Stomach (tissue), 9 donors: ENCODE measurements around the gene FBXO17. TPM values are rescaled to one million over a fixed set of nuclear protein-coding genes. Genes with fewer than 3 reads are reported as not detected.

Source experiments
- DNase-seq, 2 donors: peaks; one replicate each; pipeline versions ENCODE4 v3.0.0 to v3.0.0-alpha.2; 2013 to 2019
- H3K27ac ChIP-seq, 5 donors: fragments of 200-600 bp in 4 of 5; sonication (generic) in 4 of 5; one replicate each; pipeline ENCODE4 v1.5.1; 2013 to 2019; ENCODE audit warnings: mild to moderate bottlenecking in 1 of 5, moderate library complexity in 1 of 5
- H3K27me3 ChIP-seq, 3 donors: fragments of 200-600 bp; sonication (generic); one replicate each; pipeline ENCODE4 v1.5.1; 2017 to 2019; ENCODE audit warnings: mixed run types in 1 of 3
- H3K36me3 ChIP-seq, 4 donors: fragments of 200-600 bp; sonication (generic); 1 replicate in 3 of 4; 2 replicates in 1 of 4; pipeline ENCODE4 v1.5.1; 2016 to 2019
- H3K4me1 ChIP-seq, 4 donors: fragments of 200-600 bp; sonication (generic); one replicate each; pipeline ENCODE4 v1.5.1; 2016 to 2019
- H3K4me3 ChIP-seq, 4 donors: fragments of 200-600 bp; sonication (generic) in 3 of 4; one replicate each; pipeline ENCODE4 v1.5.1; 2016 to 2019; ENCODE audit warnings: mild to moderate bottlenecking in 1 of 4
- H3K9me3 ChIP-seq, 4 donors: fragments of 200-600 bp; sonication (generic); one replicate each; pipeline ENCODE4 v1.5.1; 2016 to 2019
- CTCF ChIP-seq, 7 experiments: fragments of 450-650 bp in 4 of 7; fragments of 200-600 bp in 3 of 7; sonication (generic) in 3 of 7; IDR thresholded peaks; one replicate each; pipeline ENCODE4 v1.5.1; 2016 to 2019; ENCODE audit warnings: antibody characterized with exemption in 7 of 7, control low read depth in 2 of 7, mild to moderate bottlenecking in 1 of 7
- EP300 ChIP-seq: sonication (generic); formaldehyde crosslinking; IDR thresholded peaks from one replicate; pipeline ENCODE4 v1.6.1; 2017; ENCODE audit warnings: antibody characterized with exemption
- POLR2A ChIP-seq, 4 donors: fragments of 450-650 bp; IDR thresholded peaks; one replicate each; pipeline ENCODE4 v1.6.1; 2016; ENCODE audit warnings: antibody characterized with exemption in 4 of 4, control low read depth in 2 of 4, mild to moderate bottlenecking in 1 of 4, moderate library complexity in 1 of 4
- POLR2AphosphoS5 ChIP-seq, 3 donors: sonication (generic); formaldehyde crosslinking; IDR thresholded peaks; one replicate each; pipeline ENCODE4 v1.6.1; 2016; ENCODE audit warnings: antibody characterized with exemption in 3 of 3
- WGBS, 5 donors: extraction: QIAGEN DNeasy Blood & Tissue Kit in 3 of 5; methylation state at CpG; one replicate each; pipeline versions ENCODE4 v1.1.5 to v1.1.7; 2013 to 2018; 5-methylcytosine and 5-hydroxymethylcytosine counted together
- intact Hi-C: fragments of 100-400 bp; cut with DNase I; formaldehyde crosslinking; loops from one replicate; pipeline ENCODE4 v1.15.1; 2023; ENCODE audit warnings: low total_unique reads
- polyA plus RNA-seq, 3 donors: library from polyadenylated mRNA; stranded (reverse); fragments of 200-250 nt; gene quantifications; one replicate each; pipeline ENCODE4 v1.2.3, GENCODE V29; 2013
- total RNA-seq, 5 donors: library from RNA; depleted of rRNA; stranded (reverse); fragments of >200 nt; gene quantifications; one replicate each; pipeline versions ENCODE4 v1.1.0 to v1.2.3, GENCODE V29; 2014 to 2016
- donor health status: healthy with polysubstance abuse.
- donor health status: Bipolar disorder and iron deficiency.
- donor health status: healthy.

FBXO17 gene
- total and polyA plus RNA-seq, 8 donors: 1.8 to 19.1 (median 6.6) TPM; not detected in 1

- Histone ChIP-seq H3K4me1 (peaks cover 20 to 53% (median 37%) of the 10 kb centered on the region in 4 donors), H3K9me3 (no peaks in the 10 kb centered on the region), H3K36me3 (peaks cover 13 to 20% (median 16%) of the 10 kb centered on the region in 4 donors), H3K4me3 (peak overlapping the region; percentile 64 to 96 (median 74)), H3K27me3 (no peaks in the 10 kb centered on the region), H3K27ac (peak overlapping the region in 4 of 5 donors; percentile 93 to 99 (median 96))
- DNase-seq: no peak
- TF ChIP-seq POLR2AphosphoS5 (IDR thresholded peaks at IDR 0.05) (no peak), EP300 (no peak), CTCF (IDR thresholded peaks at IDR 0.05) (no peak), POLR2A (IDR thresholded peaks at IDR 0.05) (no peak)
- WGBS, 5 donors: 6 to 20% (median 13%) methylated on average over 3 of the region's 3 CpGs
- intact Hi-C loops: no loop called here
These were observed 74.8 kb downstream of the FBXO17 start for GRCh38 chr19:38900743-38901190.

GRCh38 chr19:38900202-38900629, 75.3 kb downstream of the FBXO17 start:
- Histone ChIP-seq H3K27me3 (no peaks in the 10 kb centered on the region), H3K27ac (peak overlapping the region; percentile 93 to 99 (median 96)), H3K36me3 (peaks cover 7 to 15% (median 10%) of the 10 kb centered on the region in 4 donors), H3K9me3 (no peaks in the 10 kb centered on the region), H3K4me3 (peak overlapping the region; percentile 64 to 96 (median 74)), H3K4me1 (peaks cover 20 to 58% (median 37%) of the 10 kb centered on the region in 4 donors)
- intact Hi-C loops: no loop called here
- no peak for TF ChIP-seq CTCF (IDR thresholded peaks at IDR 0.05)
- DNase-seq: no peak
- WGBS, 5 donors: 2 to 3% (median 2%) methylated on average over 8 of the region's 8 CpGs

GRCh38 chr19:38899447-38900201, 75.9 kb downstream of the FBXO17 start, which contains the start of the genes NFKBIB and SIRT2:
Gene NFKBIB, plus strand, starts transcription at chr19:38899969. Its CDS starts 64 bp downstream, at chr19:38900033.
Gene SIRT2, minus strand, starts transcription at chr19:38899618. Its CDS starts 97 bp downstream, at chr19:38899521.
- H3K4me3 ChIP-seq: peak within 1 kb of the TSS; percentile 64 to 96 (median 74)
- H3K9me3 ChIP-seq: no peaks in the 10 kb centered on the region
- peaks cover 20 to 64% (median 37%) of the 10 kb centered on the region in 4 donors for H3K4me1 ChIP-seq
- H3K27ac ChIP-seq: peak within 1 kb of the TSS; percentile 93 to 99 (median 96)
- peaks cover 1 to 11% (median 4%) of the 10 kb centered on the region in 4 donors for H3K36me3 ChIP-seq
- peak; percentile 100 for DNase-seq
- H3K27me3 ChIP-seq: no peaks in the 10 kb centered on the region
- intact Hi-C loops: no loop called here
- TF ChIP-seq POLR2AphosphoS5 (IDR thresholded peaks at IDR 0.05): peak; percentile 74 to 96 (median 92)
- peak; percentile 29 for TF ChIP-seq EP300
- no peak for TF ChIP-seq CTCF (IDR thresholded peaks at IDR 0.05)
- peak in 2 of 4 donors; percentile 70 to 86 for TF ChIP-seq POLR2A (IDR thresholded peaks at IDR 0.05)
- 0% methylated on average over 45 to 64 of the region's 64 CpGs for WGBS, 5 donors

GRCh38 chr19:38898788-38899446, 76.6 kb downstream of the FBXO17 start:
- H3K9me3 ChIP-seq: no peaks in the 10 kb centered on the region
- H3K27me3 ChIP-seq: no peaks in the 10 kb centered on the region
- peak in 1 of 2 donors; percentile 27 for DNase-seq
- H3K4me1 ChIP-seq: peaks cover 20 to 64% (median 37%) of the 10 kb centered on the region in 4 donors
- peaks cover 0 to 12% (median 4%) of the 10 kb centered on the region in 4 donors for H3K36me3 ChIP-seq
- no peak for TF ChIP-seq POLR2A (IDR thresholded peaks at IDR 0.05)
- TF ChIP-seq POLR2AphosphoS5 (IDR thresholded peaks at IDR 0.05): no peak
- TF ChIP-seq EP300: no peak
- no peak for TF ChIP-seq CTCF (IDR thresholded peaks at IDR 0.05)
- H3K4me3 ChIP-seq: peak overlapping the region; percentile 64 to 96 (median 74)
- peak overlapping the region; percentile 89 to 99 (median 95) for H3K27ac ChIP-seq
- WGBS, 5 donors: 4 to 9% (median 8%) methylated on average over 14 to 25 of the region's 25 CpGs
- intact Hi-C loops: no loop called here
